H1 (cell line): ENCODE results near the gene C12orf76. TPM values are rescaled to one million over a fixed set of nuclear protein-coding genes. Genes with fewer than 3 reads are reported as not detected.

Experiments used
- CTCF ChIA-PET: fragments of 300-600 bp; sonication (Branson Sonifier 250); formaldehyde crosslinking; loops from one replicate; lab custom pipeline; 2021; ENCODE audit not compliant: partially characterized antibody; lab: Charles Lee
- POLR2A ChIA-PET: fragments of 300-600 bp; sonication (Branson Sonifier 250); formaldehyde crosslinking; loops from one replicate; lab custom pipeline; 2021; ENCODE audit warnings: inconsistent platforms; ENCODE audit not compliant: partially characterized antibody; lab: Charles Lee
- DNase-seq, 2 experiments: peaks; one replicate each; pipeline versions ENCODE4 v3.0.0 to v3.0.0-alpha.2; 2010 to 2022; ENCODE audit warnings: low spot score in 2 of 2, low read depth in 1 of 2, mixed read lengths in 1 of 2
- FAIRE-seq: peaks from 2 replicates; lab custom pipeline; 2011; peaks lifted over from hg19 to GRCh38; lab: Jason Lieb, UNC
- H2AFZ ChIP-seq: 2 replicates; pipeline ENCODE4 v1.8.1; 2012; ENCODE audit warnings: low read length, inconsistent platforms
- H2AK5ac ChIP-seq: 2 replicates; pipeline ENCODE4 v1.6.1; 2013; ENCODE audit warnings: low read depth, low read length
- H2BK120ac ChIP-seq: replicated peaks from 2 replicates; pipeline ENCODE3; 2013; ENCODE audit warnings: low read depth, low read length, inconsistent platforms
- H2BK12ac ChIP-seq: 2 replicates; pipeline ENCODE4 v1.6.1; 2013; ENCODE audit warnings: low read depth, low read length
- H2BK15ac ChIP-seq: 2 replicates; pipeline ENCODE4 v1.6.1; 2013; ENCODE audit warnings: low read length
- H2BK20ac ChIP-seq: 2 replicates; pipeline ENCODE4 v1.6.1; 2013; ENCODE audit warnings: low read length
- H2BK5ac ChIP-seq: 2 replicates; pipeline ENCODE4 v1.6.1; 2013; ENCODE audit warnings: low read depth, low read length
- H3K14ac ChIP-seq: 2 replicates; pipeline ENCODE4 v1.6.1; 2013; ENCODE audit warnings: inconsistent platforms; ENCODE audit not compliant: insufficient read length
- H3K18ac ChIP-seq: 2 replicates; pipeline ENCODE4 v1.6.1; 2013; ENCODE audit warnings: low read length; ENCODE audit errors: extremely low read depth
- H3K23ac ChIP-seq: 2 replicates; pipeline ENCODE4 v1.6.1; 2013; ENCODE audit warnings: inconsistent platforms; ENCODE audit not compliant: insufficient read length
- H3K23me2 ChIP-seq: 2 replicates; pipeline ENCODE4 v1.6.1; 2013; ENCODE audit warnings: low read depth, low read length
- H3K27ac ChIP-seq: 2 replicates; pipeline ENCODE4 v1.6.1; 2011; ENCODE audit warnings: low read depth, low read length, inconsistent platforms
- H3K27me3 ChIP-seq, 4 experiments: replicated peaks in 1 of 4; 1 replicate in 1 of 4; 2 replicates in 3 of 4; pipeline versions ENCODE4 v1.6.1 to v1.8.1; 2011 to 2013; ENCODE audit warnings: low read length in 3 of 4, mild to moderate bottlenecking in 3 of 4, inconsistent platforms in 2 of 4, mixed read lengths in 2 of 4, moderate library complexity in 1 of 4; ENCODE audit not compliant: control insufficient read depth in 3 of 4, insufficient read depth in 3 of 4; ENCODE audit errors: extremely low read depth in 1 of 4
- H3K36me3 ChIP-seq, 4 experiments: 2 replicates each; pipeline versions ENCODE4 v1.6.1 to v1.8.1; 2011 to 2013; ENCODE audit warnings: mild to moderate bottlenecking in 4 of 4, low read length in 3 of 4, moderate library complexity in 2 of 4, control low read depth in 1 of 4, inconsistent platforms in 1 of 4; ENCODE audit not compliant: insufficient read depth in 4 of 4, control insufficient read depth in 2 of 4
- H3K4ac ChIP-seq: replicated peaks from 2 replicates; pipeline ENCODE3; 2013; ENCODE audit warnings: low read length, low read depth, mixed read lengths, inconsistent platforms; ENCODE audit not compliant: insufficient read length
- H3K4me1 ChIP-seq, 4 experiments: replicated peaks in 1 of 4; 1 replicate in 1 of 4; 2 replicates in 3 of 4; pipeline versions ENCODE4 v1.6.1 to v1.8.1; 2011 to 2013; ENCODE audit warnings: low read length in 3 of 4, inconsistent platforms in 2 of 4, mixed read lengths in 1 of 4; ENCODE audit not compliant: insufficient read depth in 4 of 4, control insufficient read depth in 3 of 4
- H3K4me2 ChIP-seq, 2 experiments: 2 replicates each; pipeline versions ENCODE4 v1.6.1 to v1.8.1; 2011 to 2013; ENCODE audit warnings: low read depth in 2 of 2, low read length in 2 of 2, control low read depth in 1 of 2, inconsistent platforms in 1 of 2, mild to moderate bottlenecking in 1 of 2; ENCODE audit not compliant: insufficient read depth in 1 of 2
- H3K4me3 ChIP-seq, 4 experiments: fragments of 200-600, 300-600 bp in 1 of 4; sonication (generic), shearing (Covaris generic), sonication (Bioruptor Twin) in 1 of 4; 2 replicates each; pipeline versions ENCODE4 v1.5.1 to v1.8.1; 2011 to 2016; ENCODE audit warnings: low read length in 4 of 4, low read depth in 3 of 4, control low read depth in 2 of 4, inconsistent platforms in 2 of 4, mild to moderate bottlenecking in 2 of 4, mixed read lengths in 1 of 4, moderate library complexity in 1 of 4; ENCODE audit not compliant: insufficient read depth in 2 of 4; ENCODE audit errors: extremely low read depth in 1 of 4
- H3K56ac ChIP-seq: replicated peaks from 2 replicates; pipeline ENCODE3; 2013; ENCODE audit warnings: low read depth, mild to moderate bottlenecking, mixed read lengths, low read length, inconsistent platforms; ENCODE audit not compliant: insufficient read length
- H3K79me1 ChIP-seq: 2 replicates; pipeline ENCODE4 v1.6.1; 2013; ENCODE audit warnings: low read depth, low read length, control low read depth
- H3K79me2 ChIP-seq, 2 experiments: 2 replicates each; pipeline versions ENCODE4 v1.6.1 to v1.8.1; 2012 to 2013; ENCODE audit warnings: low read length in 2 of 2, mild to moderate bottlenecking in 2 of 2, inconsistent platforms in 1 of 2; ENCODE audit not compliant: insufficient read depth in 2 of 2, control insufficient read depth in 1 of 2
- H3K9ac ChIP-seq, 4 experiments: replicated peaks in 1 of 4; 1 replicate in 1 of 4; 2 replicates in 3 of 4; pipeline versions ENCODE4 v1.6.1 to v1.8.1; 2011 to 2013; ENCODE audit warnings: low read depth in 3 of 4, low read length in 3 of 4, control low read depth in 2 of 4, mild to moderate bottlenecking in 2 of 4, moderate library complexity in 2 of 4, inconsistent platforms in 1 of 4; ENCODE audit errors: extremely low read depth in 1 of 4
- H3K9me3 ChIP-seq, 2 experiments: 2 replicates each; pipeline versions ENCODE4 v1.6.1 to v1.8.1; 2012 to 2013; ENCODE audit warnings: mild to moderate bottlenecking in 2 of 2, moderate library complexity in 2 of 2, control low read depth in 1 of 2, inconsistent platforms in 1 of 2, low read depth in 1 of 2, low read length in 1 of 2, mixed read lengths in 1 of 2; ENCODE audit not compliant: insufficient read depth in 2 of 2
- H4K20me1 ChIP-seq, 2 experiments: replicated peaks in 1 of 2; 2 replicates each; pipeline versions ENCODE3 to v1.8.1; 2011 to 2013; ENCODE audit warnings: inconsistent platforms in 2 of 2, low read length in 2 of 2, mild to moderate bottlenecking in 1 of 2; ENCODE audit not compliant: insufficient read depth in 2 of 2, control insufficient read depth in 1 of 2
- H4K5ac ChIP-seq: 2 replicates; pipeline ENCODE4 v1.6.1; 2013; ENCODE audit warnings: low read length, low read depth, mixed read lengths, inconsistent platforms; ENCODE audit not compliant: insufficient read length
- H4K8ac ChIP-seq: 2 replicates; pipeline ENCODE4 v1.8.0; 2013; ENCODE audit warnings: mild to moderate bottlenecking, moderate library complexity, low read length, inconsistent platforms; ENCODE audit not compliant: insufficient read depth; ENCODE audit errors: extremely low read depth
- H4K91ac ChIP-seq: replicated peaks from 2 replicates; pipeline ENCODE3; 2013; ENCODE audit warnings: low read length, mixed read lengths, inconsistent platforms; ENCODE audit not compliant: insufficient read length
- HDAC2 ChIP-seq, 2 experiments: fragments of 300-600 bp in 1 of 2; sonication (generic) in 1 of 2; IDR thresholded peaks; 2 replicates each; pipeline ENCODE4 v1.6.1; 2011 to 2012; ENCODE audit warnings: low read depth in 2 of 2, low read length in 2 of 2, mild to moderate bottlenecking in 2 of 2, moderate library complexity in 2 of 2, borderline replicate concordance in 1 of 2, inconsistent platforms in 1 of 2
- TAF7 ChIP-seq: optimal IDR thresholded peaks from 2 replicates; pipeline ENCODE3; 2011; ENCODE audit warnings: low read depth, mild to moderate bottlenecking, inconsistent platforms, low read length, moderate library complexity, borderline replicate concordance
- WGBS, 2 experiments: shearing (Covaris generic) in 1 of 2; methylation state at CpG; one replicate each; pipeline versions ENCODE4 v1.1.6 to v1.1.7; 2013 to 2015; ENCODE audit warnings: low lambda C conversion rate in 2 of 2, mixed read lengths in 2 of 2, inconsistent platforms in 1 of 2, low coverage in 1 of 2, missing lambda C conversion rate in 1 of 2; ENCODE audit not compliant: insufficient replicate concordance in 2 of 2, insufficient coverage in 1 of 2, insufficient read length in 1 of 2; ENCODE audit errors: extremely low coverage in 1 of 2, missing lambda C conversion rate in 1 of 2; 5-methylcytosine and 5-hydroxymethylcytosine counted together
- polyA plus RNA-seq, 7 experiments: library from polyadenylated mRNA; depleted of rRNA in 3 of 7; stranded (reverse) in 5 of 7; unstranded in 2 of 7; fragments of >200 nt in 5 of 7; fragments of 200-250 nt in 2 of 7; gene quantifications; 1 replicate in 5 of 7; 2 replicates in 1 of 7; 4 replicates in 1 of 7; pipeline versions ENCODE4 v1.2.1 to v1.2.3, GENCODE V29; 2011 to 2013; ENCODE audit warnings: missing spikeins in 2 of 7, mixed read lengths in 2 of 7
- total RNA-seq: library from RNA; stranded (reverse); fragmentation: NEBNext Ultra II Directional; extraction: Animal tissue kit (Norgen Biotek cat#: 25700); gene quantifications from 2 replicates; pipeline ENCODE4 v1.2.1, GENCODE V29; 2021

Gene C12orf76
- total and polyA plus RNA-seq, 2 of the 8 experiments (the other 6 are each of a cell fraction or from before 2014, with no cell fraction given), result 14.4 to 18.6 TPM

DNA sequence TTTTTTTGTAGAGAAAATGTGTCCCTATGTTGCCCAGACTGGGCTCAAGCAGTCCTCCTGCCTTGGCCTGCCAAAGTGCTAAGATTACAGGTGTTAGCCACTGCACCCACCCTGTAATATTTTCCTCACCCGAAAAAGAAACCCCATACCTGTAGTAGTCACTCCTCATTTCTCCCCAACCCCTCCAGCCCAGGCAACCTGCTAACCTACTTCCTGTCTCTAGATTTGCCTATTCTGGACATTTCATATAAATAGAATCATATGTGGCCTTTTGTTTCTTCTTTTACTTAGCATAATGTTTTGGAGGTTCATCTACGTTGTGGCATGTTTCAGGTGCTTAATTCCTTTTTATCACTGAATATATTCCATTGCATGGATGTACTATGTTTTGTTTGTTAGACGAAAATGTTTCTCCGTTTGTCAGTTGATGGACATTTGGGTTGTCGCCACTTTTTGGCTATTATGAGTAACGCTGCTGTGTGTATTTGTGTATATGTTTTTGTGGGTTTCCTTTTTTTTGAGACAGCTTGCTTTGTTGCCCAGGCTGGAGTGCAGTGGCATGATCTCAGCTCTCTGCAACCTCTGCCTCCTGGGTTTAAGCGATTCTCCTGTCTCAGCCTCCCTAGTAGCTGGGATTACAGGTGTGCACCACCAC is 42.9 kb downstream of the C12orf76 start:
- Histone ChIP-seq H3K23ac (no peak overlapping the region), H4K91ac (no peak overlapping the region), H3K4me3 (no peak overlapping the region), H3K27ac (no peak overlapping the region), H2BK12ac (no peak overlapping the region), H3K18ac (no peak overlapping the region), H3K36me3 (no peaks in the 10 kb centered on the region), H4K8ac (no peak overlapping the region), H2BK5ac (no peak overlapping the region), H3K79me2 (no peaks in the 10 kb centered on the region), H3K14ac (no peak overlapping the region), H3K9ac (no peak overlapping the region), H3K79me1 (no peaks in the 10 kb centered on the region), H3K27me3 (peaks cover 0 to 2% (median under 1%) of the 10 kb centered on the region in 4 experiments; a peak in 5 of 7 replicates), H3K9me3 (no peaks in the 10 kb centered on the region), H2AK5ac (no peak overlapping the region), H3K4me2 (no peak overlapping the region), H4K20me1 (no peaks in the 10 kb centered on the region), H4K5ac (no peak overlapping the region), H2AFZ (no peak overlapping the region), H3K4ac (no peak overlapping the region), H2BK120ac (no peak overlapping the region), H3K56ac (no peak overlapping the region), H2BK15ac (no peak overlapping the region), H3K23me2 (no peaks in the 10 kb centered on the region), H2BK20ac (no peak overlapping the region), H3K4me1 (peaks cover 0 to 1% (median under 1%) of the 10 kb centered on the region in 4 experiments; a peak in 1 of 7 replicates)
- FAIRE-seq (no peak), DNase-seq (no peak)
- TF ChIP-seq TAF7 (no peak), HDAC2 (IDR thresholded peaks at IDR 0.05; ENCODE audit: borderline replicate concordance in 1 of 2, low read depth in 2 of 2, low read length in 2 of 2) (no peak)
- POLR2A ChIA-PET, result no interaction called here
- 91% methylated on average over 7 of the region's 7 CpGs; no CpG with 5 or more reads in 1 of the 2 experiments for WGBS, 2 experiments
- CTCF ChIA-PET, result no interaction called here
